Natural killer cell (primary cell): ENCODE data around the gene HMG20B. TPM values are rescaled to one million over a fixed set of nuclear protein-coding genes. Genes with fewer than 3 reads are reported as not detected.
A peak's percentile ranks its signal among the peaks of the same experiment; 100 is the strongest.

Source experiments
- ATAC-seq, 3 donors: fragments of 150-1000 bp in 2 of 3; fragments of 200-7000 bp in 1 of 3; cut with Tn5 transposase; 1 replicate in 1 of 3; 2 replicates in 2 of 3; pipeline ENCODE4 v1.10.0; 2021; ENCODE audit warnings: mild to moderate bottlenecking in 2 of 3, moderate library complexity in 2 of 3
- DNase-seq, 2 donors: peaks; one replicate each; pipeline versions ENCODE4 v3.0.0 to v3.0.0-alpha.2; 2013 to 2021; ENCODE audit warnings: mixed read lengths in 1 of 2
- H3K27ac ChIP-seq: one replicate; pipeline ENCODE4 v1.5.1; 2013; ENCODE audit warnings: mild to moderate bottlenecking, low read length
- H3K27me3 ChIP-seq: one replicate; pipeline ENCODE4 v1.6.1; 2013; ENCODE audit warnings: low read length; ENCODE audit not compliant: control insufficient read depth, insufficient read depth
- H3K36me3 ChIP-seq: one replicate; pipeline ENCODE4 v1.6.1; 2013; ENCODE audit warnings: low read length; ENCODE audit not compliant: control insufficient read depth, insufficient read depth
- H3K4me1 ChIP-seq: one replicate; pipeline ENCODE4 v1.6.1; 2013; ENCODE audit warnings: low read length; ENCODE audit not compliant: control insufficient read depth, insufficient read depth
- H3K4me3 ChIP-seq: one replicate; pipeline ENCODE4 v1.5.1; 2013; ENCODE audit warnings: low read length
- H3K9me3 ChIP-seq: one replicate; pipeline ENCODE4 v1.6.1; 2013; ENCODE audit warnings: low read length; ENCODE audit not compliant: control insufficient read depth, insufficient read depth
- H3K27ac Mint-ChIP-seq, 2 donors: one replicate each; pipeline ENCODE4 v1.8.0; 2022; ENCODE audit warnings: mild to moderate bottlenecking in 2 of 2, mixed read lengths in 2 of 2, moderate library complexity in 1 of 2
- H3K27me3 Mint-ChIP-seq, 2 donors: one replicate each; pipeline ENCODE4 v1.8.0; 2022; ENCODE audit warnings: low read depth in 2 of 2, mixed read lengths in 2 of 2
- H3K36me3 Mint-ChIP-seq: one replicate; pipeline ENCODE4 v1.8.0; 2022; ENCODE audit warnings: mixed read lengths
- H3K4me1 Mint-ChIP-seq, 2 donors: one replicate each; pipeline ENCODE4 v1.8.0; 2022; ENCODE audit warnings: mixed read lengths in 2 of 2
- H3K4me3 Mint-ChIP-seq: one replicate; pipeline ENCODE4 v1.8.0; 2022; ENCODE audit warnings: mild to moderate bottlenecking, moderate library complexity, mixed read lengths
- H3K9me3 Mint-ChIP-seq, 2 donors: one replicate each; pipeline ENCODE4 v1.8.0; 2022; ENCODE audit warnings: mixed read lengths in 2 of 2
- CTCF ChIP-seq: fragments of 200-600 bp; IDR thresholded peaks from one replicate; pipeline ENCODE4 v1.8.0; 2022; ENCODE audit warnings: antibody characterized with exemption
- WGBS: methylation state at CpG from one replicate; pipeline ENCODE4 v1.1.7; 2013; ENCODE audit warnings: missing lambda C conversion rate; ENCODE audit not compliant: insufficient coverage; 5-methylcytosine and 5-hydroxymethylcytosine counted together
- intact Hi-C: fragments of 100-400 bp; cut with micrococcal nuclease; formaldehyde crosslinking; loops from one replicate; pipeline ENCODE4 v1.14.2; 2022
- total RNA-seq, 4 donors: library from RNA; stranded (reverse); fragments of 120-200 nt in 1 of 4; gene quantifications; one replicate each; pipeline versions ENCODE4 v1.2.3 to v1.2.4, GENCODE V29; 2013 to 2022

HMG20B gene
- total RNA-seq, 3 donors from 2014 or later (not counting 1 experiment from before 2014, with no cell fraction given) = 45.8 to 57.5 (median 52.1) TPM

- no peaks in the 10 kb centered on the region for H3K9me3 ChIP-seq
- ATAC-seq = no peak
- H3K27me3 Mint-ChIP-seq = no peaks in the 10 kb centered on the region
- peak overlapping the region; percentile 70 for H3K4me3 Mint-ChIP-seq
- H3K27me3 ChIP-seq = no peaks in the 10 kb centered on the region
- intact Hi-C loops = no loop called here
- no peaks in the 10 kb centered on the region for H3K9me3 Mint-ChIP-seq
- no peaks in the 10 kb centered on the region for H3K36me3 Mint-ChIP-seq
- peaks cover 21 to 42% of the 10 kb centered on the region in 2 donors for H3K4me1 Mint-ChIP-seq
- WGBS = 41% methylated on average over 21 of the region's 21 CpGs
- TF ChIP-seq CTCF = no peak
- peak overlapping the region; percentile 32 for H3K27ac ChIP-seq
- H3K36me3 ChIP-seq = peaks cover 2% of the 10 kb centered on the region
- H3K4me3 ChIP-seq = no peak overlapping the region
- peaks cover 54% of the 10 kb centered on the region for H3K4me1 ChIP-seq
- DNase-seq = peak in 1 of 2 donors; percentile 83
- H3K27ac Mint-ChIP-seq = peak overlapping the region; percentile 76 to 98
These were observed 18.3 kb upstream of the HMG20B start for GRCh38 chr19:3554254-3555083.

- Histone ChIP-seq H3K27me3 (no peaks in the 10 kb centered on the region), H3K9me3 (no peaks in the 10 kb centered on the region), H3K4me3 (peak overlapping the region; percentile 40), H3K4me1 (peaks cover 54% of the 10 kb centered on the region), H3K27ac (no peak overlapping the region), H3K36me3 (peaks cover under 1% of the 10 kb centered on the region)
- H3K9me3 Mint-ChIP-seq = no peaks in the 10 kb centered on the region
- DNase-seq = no peak
- TF ChIP-seq CTCF = no peak
- WGBS = 85% methylated on average over 15 of the region's 15 CpGs
- H3K27ac Mint-ChIP-seq = peak overlapping the region; percentile 82 to 98
- no peaks in the 10 kb centered on the region for H3K27me3 Mint-ChIP-seq
- intact Hi-C loops = no loop called here
- peaks cover 21 to 42% of the 10 kb centered on the region in 2 donors for H3K4me1 Mint-ChIP-seq
- no peaks in the 10 kb centered on the region for H3K36me3 Mint-ChIP-seq
- no peak for ATAC-seq
- H3K4me3 Mint-ChIP-seq = peak overlapping the region; percentile 96
These were observed 16.9 kb upstream of the HMG20B start for GRCh38 chr19:3555653-3556422.

GRCh38 chr19:3556423-3556977 lies 16.2 kb upstream of the HMG20B start:
- intact Hi-C loops = no loop called here
- Mint-ChIP-seq H3K9me3 (no peaks in the 10 kb centered on the region), H3K27me3 (no peaks in the 10 kb centered on the region), H3K4me1 (peaks cover 21 to 42% of the 10 kb centered on the region in 2 donors), H3K4me3 (peak overlapping the region; percentile 96), H3K36me3 (no peaks in the 10 kb centered on the region), H3K27ac (peak overlapping the region; percentile 82 to 98)
- Histone ChIP-seq H3K27ac (no peak overlapping the region), H3K9me3 (no peaks in the 10 kb centered on the region), H3K27me3 (no peaks in the 10 kb centered on the region), H3K36me3 (no peaks in the 10 kb centered on the region), H3K4me1 (peaks cover 54% of the 10 kb centered on the region), H3K4me3 (peak overlapping the region; percentile 40)
- 29% methylated on average over 9 of the region's 9 CpGs for WGBS
- no peak for TF ChIP-seq CTCF
- DNase-seq (no peak), ATAC-seq (no peak)
